Measurements from ENCODE around the gene CENPVL3.
"Not testable (repeated sequence)": the region's sequence is repeated elsewhere in the genome, so short reads cannot be mapped to it uniquely, and the experiment has no call there.

Gene CENPVL3

DNA sequence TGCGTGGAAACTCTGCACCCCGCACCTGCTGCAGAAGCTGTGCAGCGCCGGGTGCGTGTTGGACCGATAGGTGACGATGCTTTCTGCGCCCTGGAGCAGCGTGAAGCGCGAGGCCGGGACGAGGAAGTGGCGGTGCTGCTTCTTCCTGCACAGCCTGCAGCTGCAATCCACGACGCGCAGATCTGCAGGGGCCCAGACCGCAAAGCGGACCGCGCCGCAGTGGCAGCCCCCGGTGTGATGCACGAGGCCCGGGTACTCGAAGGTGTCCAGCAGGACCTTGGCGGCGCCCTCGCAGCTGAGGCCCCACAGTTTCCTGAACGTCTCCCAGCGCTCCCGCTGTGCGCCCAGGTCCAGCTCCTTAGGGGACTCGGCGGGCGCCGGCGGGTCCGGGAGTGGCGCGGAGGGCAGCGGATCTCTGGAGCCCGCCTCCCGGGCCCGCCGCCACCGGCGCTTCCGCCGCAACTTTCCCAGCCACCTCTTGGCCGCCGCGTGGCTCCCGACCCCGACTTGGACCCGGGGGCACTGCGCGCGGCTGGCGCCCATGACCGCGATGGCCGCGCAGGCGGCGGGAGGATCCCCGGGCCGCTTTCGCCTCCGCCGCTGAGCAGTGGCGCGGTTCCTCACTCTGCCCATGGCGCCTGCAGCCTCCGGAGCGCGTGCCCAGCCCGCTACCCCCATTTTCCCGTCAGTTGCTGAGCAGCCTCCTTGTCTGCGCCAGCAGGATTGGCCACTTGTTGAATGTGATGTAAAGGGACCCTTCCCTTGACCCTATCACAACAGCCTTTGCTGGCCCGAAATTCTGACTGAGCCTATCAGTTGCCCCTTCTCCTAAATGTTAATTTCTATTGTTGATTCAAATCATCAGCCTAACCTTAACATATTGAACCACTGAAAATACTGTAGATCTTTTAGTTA is at the start of gene CENPVL3:
Gene CENPVL3 (minus strand): TSS at position 672 of the 915 bp plus-strand sequence. CDS start 39 bp downstream, at position 633.
- not testable (repeated sequence) for DNase-seq (ENCODE audit: low read depth in 2 of 3, low spot score in 2 of 3)

GRCh38 chrX:51665981-51666380 is 47.3 kb upstream of the CENPVL3 start:
- no peak for DNase-seq (ENCODE audit: low read depth in 2 of 3, low spot score in 2 of 3)

- DNase-seq (ENCODE audit: low read depth in 2 of 3, low spot score in 2 of 3), result no peak
Measured at GRCh38 chrX:51643377-51643776, 24.7 kb upstream of the CENPVL3 start.

DNA sequence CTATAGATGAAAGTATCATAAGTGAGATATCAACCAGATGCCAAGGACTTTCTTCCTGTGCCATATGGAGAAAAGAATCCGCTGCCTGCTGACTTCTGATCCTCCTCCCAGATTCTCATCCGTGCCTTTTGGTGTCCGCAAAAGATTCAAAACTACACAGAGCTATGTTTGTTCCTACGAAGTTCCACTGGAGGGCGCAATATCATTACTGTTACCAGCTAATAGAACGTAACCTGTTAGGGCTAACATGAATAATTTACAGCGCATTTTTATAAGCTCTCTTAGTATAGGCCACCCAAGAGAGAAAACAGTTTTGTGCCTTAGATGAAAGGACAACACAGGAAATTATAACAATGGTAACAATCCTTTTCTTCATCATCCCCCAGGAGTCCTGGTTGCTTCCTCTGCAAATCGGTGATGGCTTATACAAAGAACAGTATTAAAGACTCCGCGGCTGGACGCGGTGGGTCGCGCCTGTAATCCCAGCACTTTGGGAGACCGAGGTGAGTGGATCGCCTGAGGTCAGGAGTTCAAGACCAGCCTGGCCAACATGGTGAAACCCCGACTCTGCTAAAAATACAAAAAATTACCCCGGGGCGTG is 22.8 kb upstream of the CENPVL3 start:
- no peak for DNase-seq (ENCODE audit: low read depth in 2 of 3, low spot score in 2 of 3)

GRCh38 chrX:51636511-51636910 is 17.8 kb upstream of the CENPVL3 start:
- not testable (repeated sequence) for DNase-seq (ENCODE audit: low read depth in 2 of 3, low spot score in 2 of 3)

DNA sequence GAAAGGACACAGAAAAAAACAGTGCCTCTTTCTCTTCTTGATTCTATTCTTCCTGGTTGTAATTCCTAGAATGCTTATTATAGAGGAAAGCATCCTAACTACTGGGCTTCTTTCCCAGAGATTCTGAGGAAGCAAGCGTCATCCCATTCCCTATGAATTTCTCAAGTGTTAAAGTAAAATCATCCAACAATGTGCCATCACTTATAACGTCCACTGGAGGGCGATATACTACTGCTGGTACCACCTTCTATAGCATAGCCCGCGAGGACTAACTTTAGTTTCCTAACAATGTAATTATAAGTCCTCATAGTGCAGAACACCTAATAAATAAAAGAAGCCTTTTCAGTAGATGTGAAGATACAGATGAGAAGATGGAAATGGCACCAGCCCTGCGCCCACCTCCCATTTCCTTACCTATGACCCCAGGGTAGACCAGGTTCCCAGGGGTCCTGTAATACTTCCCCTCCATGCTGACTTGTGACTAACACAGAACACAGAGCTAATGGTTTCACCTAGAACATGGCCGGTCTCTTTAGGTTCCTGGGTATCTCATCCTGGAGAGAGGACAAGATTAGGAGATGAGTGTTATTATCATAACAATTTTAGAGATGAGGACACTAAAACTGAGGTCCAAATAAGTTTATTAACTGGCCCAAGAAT is 4.2 kb downstream of the CENPVL3 start:
- no peak for DNase-seq (ENCODE audit: low read depth in 2 of 3, low spot score in 2 of 3)

DNA sequence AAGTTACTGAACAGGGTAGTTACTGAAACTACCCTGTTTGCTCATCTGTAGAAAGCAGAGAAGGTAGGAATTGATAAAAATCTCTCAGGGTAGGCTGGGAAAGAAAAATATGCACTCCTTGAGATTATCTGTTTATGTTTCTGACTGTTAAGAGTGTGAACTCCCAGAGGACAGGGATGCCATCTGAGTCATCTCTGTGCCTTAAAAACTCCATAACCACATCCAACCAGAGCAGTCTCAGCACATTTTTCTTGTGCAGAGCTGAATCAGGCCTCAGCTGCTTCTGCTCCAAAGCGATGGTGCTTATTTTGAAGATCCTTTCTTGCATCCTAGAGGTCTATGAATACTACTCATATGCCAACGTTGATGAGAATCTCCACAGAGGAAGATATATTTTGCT is 9.9 kb downstream of the CENPVL3 start:
- DNase-seq (ENCODE audit: low read depth in 2 of 3, low spot score in 2 of 3), result no peak

GRCh38 chrX:51608126-51608525 is 10.6 kb downstream of the CENPVL3 start:
- DNase-seq (ENCODE audit: low read depth in 2 of 3, low spot score in 2 of 3), result no peak

DNA sequence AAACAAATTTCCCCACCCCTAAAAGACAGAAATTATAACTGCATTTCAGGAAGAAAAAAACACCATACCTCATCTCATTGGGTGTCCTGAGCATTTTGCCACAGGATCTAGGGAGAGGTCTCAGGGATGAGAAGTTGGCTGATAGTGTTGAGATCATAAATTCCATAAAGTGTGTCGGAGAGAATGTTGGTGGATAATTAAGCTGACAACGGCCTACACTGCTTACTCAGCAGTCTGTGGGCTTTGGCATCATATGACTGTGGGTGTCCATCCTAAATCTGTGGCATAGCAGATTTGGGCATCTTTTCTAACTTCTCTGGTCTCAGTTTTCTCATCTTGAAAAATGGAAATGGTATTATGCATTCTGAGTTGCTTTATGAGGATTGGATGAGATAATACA is 12.3 kb downstream of the CENPVL3 start:
- DNase-seq (ENCODE audit: low read depth in 2 of 3, low spot score in 2 of 3), result no peak

- no peak for DNase-seq (ENCODE audit: low read depth in 2 of 3, low spot score in 2 of 3)
Measured at GRCh38 chrX:51598899-51599298, 19.8 kb downstream of the CENPVL3 start.

DNA sequence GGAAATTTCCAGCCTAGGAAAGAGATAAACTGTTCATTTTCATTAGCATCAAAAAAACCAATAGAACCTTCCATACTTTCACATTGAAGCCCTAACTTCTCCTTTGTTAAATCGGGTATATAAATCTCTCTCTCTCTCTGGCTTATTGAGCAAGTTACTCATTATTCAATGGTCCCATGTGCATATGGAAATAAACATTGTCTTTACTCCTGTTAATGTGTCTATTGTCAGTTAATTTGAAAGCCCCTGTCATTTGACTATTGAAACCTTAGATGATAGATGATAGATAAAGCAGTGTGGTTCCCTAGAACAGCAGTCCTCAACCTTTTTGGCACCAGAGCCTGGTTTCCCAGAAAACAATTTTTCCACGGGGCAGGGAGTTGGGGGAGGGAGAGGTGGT is 46.8 kb downstream of the CENPVL3 start:
- no peak for DNase-seq (ENCODE audit: low read depth in 2 of 3, low spot score in 2 of 3)

- DNase-seq (ENCODE audit: low read depth in 2 of 3, low spot score in 2 of 3), result no peak
Measured at GRCh38 chrX:51569561-51569960, 49.2 kb downstream of the CENPVL3 start.

DNA sequence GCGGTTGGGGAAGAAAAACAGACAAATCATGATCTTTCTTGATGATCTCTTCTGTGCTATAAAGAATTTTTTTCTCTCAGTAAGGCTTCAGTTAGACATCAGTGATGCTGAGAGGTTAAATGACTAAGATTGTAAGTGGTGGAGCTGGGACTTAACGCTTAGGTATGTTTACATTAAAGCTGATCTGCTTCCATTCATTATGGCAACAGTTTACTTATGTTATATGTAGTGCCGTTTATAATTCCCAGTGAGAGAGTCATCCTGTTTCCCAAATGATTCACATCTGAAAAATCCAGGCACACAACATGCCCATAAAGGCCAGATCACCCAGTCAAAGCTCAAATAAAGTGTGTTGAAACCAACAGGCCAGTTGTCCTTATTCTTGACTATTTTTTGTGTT is 50.1 kb downstream of the CENPVL3 start:
- no peak for DNase-seq (ENCODE audit: low read depth in 2 of 3, low spot score in 2 of 3)

Data from activated CD8-positive, alpha-beta memory T cell treated with anti-CD3 and anti-CD28 coated beads for 48 hours (primary cell).